ENCODE measurements around the gene NAALADL1. TPM values are rescaled to one million over a fixed set of nuclear protein-coding genes. Genes with fewer than 3 reads are reported as not detected.

Gene NAALADL1
- polyA plus RNA-seq, 1 experiment: 38.7 TPM

- POLR2A ChIA-PET: no interaction called here
- Histone ChIP-seq H3K4me3 (ENCODE audit: low read depth, low read length) (no peak overlapping the region), H3K36me3 (ENCODE audit: control insufficient read depth, insufficient read depth, low read length) (peaks cover 31% of the 10 kb centered on the region), H3K27me3 (ENCODE audit: control insufficient read depth, insufficient read depth, low read length) (no peaks in the 10 kb centered on the region)
- TF ChIP-seq, protein P1, sequence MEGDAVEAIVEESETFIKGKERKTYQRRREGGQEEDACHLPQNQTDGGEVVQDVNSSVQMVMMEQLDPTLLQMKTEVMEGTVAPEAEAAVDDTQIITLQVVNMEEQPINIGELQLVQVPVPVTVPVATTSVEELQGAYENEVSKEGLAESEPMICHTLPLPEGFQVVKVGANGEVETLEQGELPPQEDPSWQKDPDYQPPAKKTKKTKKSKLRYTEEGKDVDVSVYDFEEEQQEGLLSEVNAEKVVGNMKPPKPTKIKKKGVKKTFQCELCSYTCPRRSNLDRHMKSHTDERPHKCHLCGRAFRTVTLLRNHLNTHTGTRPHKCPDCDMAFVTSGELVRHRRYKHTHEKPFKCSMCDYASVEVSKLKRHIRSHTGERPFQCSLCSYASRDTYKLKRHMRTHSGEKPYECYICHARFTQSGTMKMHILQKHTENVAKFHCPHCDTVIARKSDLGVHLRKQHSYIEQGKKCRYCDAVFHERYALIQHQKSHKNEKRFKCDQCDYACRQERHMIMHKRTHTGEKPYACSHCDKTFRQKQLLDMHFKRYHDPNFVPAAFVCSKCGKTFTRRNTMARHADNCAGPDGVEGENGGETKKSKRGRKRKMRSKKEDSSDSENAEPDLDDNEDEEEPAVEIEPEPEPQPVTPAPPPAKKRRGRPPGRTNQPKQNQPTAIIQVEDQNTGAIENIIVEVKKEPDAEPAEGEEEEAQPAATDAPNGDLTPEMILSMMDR (IDR thresholded peaks at IDR 0.05; ENCODE audit: insufficient read depth, low read depth, low read length): no peak
- CTCF ChIA-PET: no interaction called here
- no peak for DNase-seq (ENCODE audit: low read depth)
Observed at GRCh38 chr11:65087216-65087615, 28.9 kb upstream of the NAALADL1 start.

DNA sequence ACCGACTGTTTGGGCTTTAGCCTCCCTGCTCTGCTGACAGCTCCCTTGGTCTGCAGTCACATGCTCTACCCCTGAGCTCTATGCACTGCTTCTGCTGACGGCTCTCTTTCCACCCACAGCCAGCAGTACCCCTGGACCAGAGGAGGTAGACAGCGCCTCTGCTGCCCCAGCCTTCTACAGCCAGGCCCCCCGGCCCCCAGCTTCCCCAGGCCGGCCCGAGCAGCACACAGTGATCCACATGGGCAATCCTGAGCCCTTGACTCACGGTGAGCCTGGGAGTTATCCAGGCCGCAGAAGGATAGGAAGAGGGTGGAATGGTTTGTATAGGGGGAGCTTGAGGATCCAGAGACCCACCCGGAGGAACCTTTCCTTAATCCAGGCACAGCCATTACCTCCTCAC, 28.5 kb upstream of the NAALADL1 start:
- POLR2A ChIA-PET: no interaction called here
- TF ChIP-seq, protein P1 (IDR thresholded peaks at IDR 0.05; ENCODE audit: insufficient read depth, low read depth, low read length): no peak
- Histone ChIP-seq H3K4me3 (ENCODE audit: low read depth, low read length) (no peak overlapping the region), H3K36me3 (ENCODE audit: control insufficient read depth, insufficient read depth, low read length) (peaks cover 31% of the 10 kb centered on the region), H3K27me3 (ENCODE audit: control insufficient read depth, insufficient read depth, low read length) (no peaks in the 10 kb centered on the region)
- DNase-seq (ENCODE audit: low read depth): no peak
- CTCF ChIA-PET: interaction anchor here (1.1 to 1.8 kb wide), 2 partner anchors 12 to 25 kb away, joined by 3 read pairs; partner anchors contain the start of gene TM7SF2

DNA sequence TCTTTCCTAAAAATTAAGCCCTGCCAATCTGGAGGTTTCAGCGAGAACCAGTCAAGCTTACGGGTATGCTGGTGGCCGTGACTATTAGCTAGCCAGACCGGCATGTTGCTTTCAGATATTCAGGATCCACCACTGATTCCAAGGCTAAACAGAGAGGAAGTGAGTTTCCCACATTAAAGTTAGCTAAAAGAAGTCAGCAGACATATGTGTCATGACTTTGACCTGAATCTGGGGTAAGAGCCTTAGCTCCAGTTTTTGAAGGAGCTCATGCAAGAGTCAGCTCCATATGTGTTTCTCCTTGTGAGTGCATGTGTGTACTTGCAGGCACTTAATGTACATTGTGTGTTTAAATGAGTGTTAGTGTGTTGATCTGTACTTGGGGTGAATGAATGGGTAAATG, 27.1 kb upstream of the NAALADL1 start:
- ChIA-PET CTCF (interaction anchor here (0.9 to 1.8 kb wide), 4 partner anchors 10 to 73 kb away, joined by 3 read pairs; partner anchors contain the start of genes TM7SF2 and ZNHIT2), POLR2A (interaction anchor here (0.5 kb wide), 1 partner anchor 71 kb away, joined by 3 read pairs; the partner anchor contains the start of gene ARL2)
- H3K27me3 ChIP-seq (ENCODE audit: control insufficient read depth, insufficient read depth, low read length): no peaks in the 10 kb centered on the region
- H3K4me3 ChIP-seq (ENCODE audit: low read depth, low read length): no peak overlapping the region
- no peak for DNase-seq (ENCODE audit: low read depth)
- TF ChIP-seq, protein P1 (IDR thresholded peaks at IDR 0.05; ENCODE audit: insufficient read depth, low read depth, low read length): no peak
- peaks cover 31% of the 10 kb centered on the region for H3K36me3 ChIP-seq (ENCODE audit: control insufficient read depth, insufficient read depth, low read length)

DNA sequence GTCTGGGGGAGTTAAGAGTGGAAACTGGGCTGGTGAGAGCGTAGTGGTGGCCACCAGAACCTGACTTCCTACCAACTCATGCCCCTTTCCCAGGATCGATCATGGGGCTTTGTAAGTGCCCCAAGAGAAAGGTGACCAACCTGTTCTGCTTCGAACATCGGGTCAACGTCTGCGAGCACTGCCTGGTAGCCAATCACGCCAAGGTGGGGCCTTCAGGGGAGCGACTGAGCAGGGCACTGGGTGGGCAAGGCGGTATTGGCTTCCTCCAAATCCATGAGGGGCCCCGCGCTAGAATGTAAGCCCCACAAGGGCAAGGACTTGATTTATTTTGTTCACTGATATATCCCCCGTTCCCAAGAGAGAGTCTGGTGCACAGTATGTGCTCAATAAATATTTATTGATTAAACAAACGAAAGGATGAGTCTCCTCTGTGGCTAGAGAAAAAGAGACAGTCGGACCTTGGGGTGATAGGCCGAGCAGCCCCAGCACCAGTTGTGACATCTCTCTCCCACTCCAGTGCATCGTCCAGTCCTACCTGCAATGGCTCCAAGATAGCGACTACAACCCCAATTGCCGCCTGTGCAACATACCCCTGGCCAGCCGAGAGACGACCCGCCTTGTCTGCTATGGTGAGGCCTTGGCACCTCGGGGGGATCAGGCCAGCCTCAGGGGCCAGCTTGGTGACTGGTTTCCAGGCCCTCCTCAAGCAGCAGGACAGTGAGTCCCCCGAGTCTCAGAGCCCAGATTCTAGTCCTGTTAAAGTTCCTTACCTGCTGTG, 26.4 kb upstream of the NAALADL1 start:
- H3K4me3 ChIP-seq (ENCODE audit: low read depth, low read length): peak overlapping the region; percentile 50
- POLR2A ChIA-PET: interaction anchor here (0.5 kb wide), 1 partner anchor 71 kb away, joined by 3 read pairs; the partner anchor contains the start of gene ARL2
- CTCF ChIA-PET: interaction anchor here (0.9 to 1.8 kb wide), 4 partner anchors 10 to 72 kb away, joined by 3 read pairs; partner anchors contain the start of genes TM7SF2 and ZNHIT2
- TF ChIP-seq, protein P1 (IDR thresholded peaks at IDR 0.05; ENCODE audit: insufficient read depth, low read depth, low read length): no peak
- no peak for DNase-seq (ENCODE audit: low read depth)
- H3K27me3 ChIP-seq (ENCODE audit: control insufficient read depth, insufficient read depth, low read length): no peaks in the 10 kb centered on the region
- peaks cover 31% of the 10 kb centered on the region for H3K36me3 ChIP-seq (ENCODE audit: control insufficient read depth, insufficient read depth, low read length)

- TF ChIP-seq, protein P1 (IDR thresholded peaks at IDR 0.05; ENCODE audit: insufficient read depth, low read depth, low read length): no peak
- ChIA-PET POLR2A (no interaction called here), CTCF (interaction anchor here (1.1 to 1.8 kb wide), 2 partner anchors 26 to 29 kb away, joined by 3 to 5 read pairs; no protein-coding TSS in a partner anchor)
- Histone ChIP-seq H3K36me3 (ENCODE audit: control insufficient read depth, insufficient read depth, low read length) (peaks cover 29% of the 10 kb centered on the region), H3K27me3 (ENCODE audit: control insufficient read depth, insufficient read depth, low read length) (no peaks in the 10 kb centered on the region), H3K4me3 (ENCODE audit: low read depth, low read length) (peak within 1 kb of the TSS; percentile 50)
- peak; percentile 52 for DNase-seq (ENCODE audit: low read depth)
Observed at GRCh38 chr11:65083834-65084597, 25.7 kb upstream of the NAALADL1 start, which contains the start of the genes CDCA5 and ZFPL1. Gene CDCA5, minus strand, starts transcription at chr11:65084040. Its CDS starts 62 bp downstream, at chr11:65083978. Gene ZFPL1, plus strand, starts transcription at chr11:65084222. Its CDS starts 477 bp downstream, at chr11:65084699.

Measured in BJ (cell line).